Mammary epithelial cell (primary cell): ENCODE measurements around the gene M1AP.

Experiments used
- CTCF ChIP-seq, 2 donors: IDR thresholded peaks in 1 of 2; conservative IDR thresholded peaks in 1 of 2; 2 replicates each; pipeline ENCODE4 v1.5.1; 2011 to 2012; ENCODE audit warnings: inconsistent platforms in 2 of 2, low read length in 2 of 2, mild to moderate bottlenecking in 2 of 2, control low read depth in 1 of 2, low read depth in 1 of 2; ENCODE audit not compliant: insufficient read depth in 1 of 2; ENCODE audit errors: extremely low read depth in 1 of 2
- EZH2 ChIP-seq: IDR thresholded peaks from 2 replicates; pipeline ENCODE4 v1.6.1; 2012; ENCODE audit warnings: low read length, inconsistent platforms, borderline replicate concordance

- TF ChIP-seq CTCF (conservative IDR thresholded peaks at IDR 0.05 in 1 of 2, IDR thresholded peaks at IDR 0.05 in 1 of 2; ENCODE audit: extremely low read depth in 1 of 2, insufficient read depth in 1 of 2, low read depth in 1 of 2, low read length in 2 of 2), result no peak
- TF ChIP-seq EZH2, result no peak
Measured at GRCh38 chr2:74593826-74594772, 54.0 kb downstream of the M1AP start.
